HTR-8/SVneo (cell line): Measurements from ENCODE around the gene PDHA1.
A peak's percentile ranks its signal among the peaks of the same experiment; 100 is the strongest.

ENCODE experiments used
- DNase-seq: peaks from one replicate; pipeline ENCODE4 v3.0.0; 2011; ENCODE audit warnings: low spot score, mixed read lengths; ENCODE audit not compliant: insufficient read length
- FAIRE-seq: peaks from 2 replicates; lab custom pipeline; 2011; peaks lifted over from hg19 to GRCh38; lab: Jason Lieb, UNC

PDHA1 gene

DNA sequence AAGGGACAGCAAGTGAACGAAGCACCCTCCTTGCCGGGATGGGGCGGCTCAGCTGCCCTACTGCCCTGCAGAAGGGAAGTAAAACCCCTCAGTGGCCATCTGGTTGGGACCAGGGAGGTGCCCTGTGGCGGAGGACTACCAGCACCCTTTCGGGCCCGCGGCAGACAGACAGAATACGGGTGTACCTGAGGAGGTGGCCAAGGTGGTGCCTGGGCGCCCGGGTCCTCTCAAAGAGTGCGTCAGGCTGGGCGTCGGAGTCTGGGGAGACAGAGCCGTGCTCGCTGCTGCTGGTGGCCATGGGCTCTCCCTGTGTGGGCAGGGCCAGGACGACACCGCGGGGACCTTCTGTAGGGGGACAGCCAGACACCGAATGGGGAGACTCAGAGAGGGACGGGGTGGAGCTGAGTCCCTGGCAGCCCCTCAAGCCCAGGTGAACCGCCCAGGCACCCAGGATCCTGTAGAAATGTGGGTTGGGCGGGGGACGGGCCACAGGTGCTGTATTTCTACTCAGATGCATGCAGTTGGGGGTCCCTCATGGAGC is 29.7 kb downstream of the PDHA1 start:
- no peak for FAIRE-seq

DNA sequence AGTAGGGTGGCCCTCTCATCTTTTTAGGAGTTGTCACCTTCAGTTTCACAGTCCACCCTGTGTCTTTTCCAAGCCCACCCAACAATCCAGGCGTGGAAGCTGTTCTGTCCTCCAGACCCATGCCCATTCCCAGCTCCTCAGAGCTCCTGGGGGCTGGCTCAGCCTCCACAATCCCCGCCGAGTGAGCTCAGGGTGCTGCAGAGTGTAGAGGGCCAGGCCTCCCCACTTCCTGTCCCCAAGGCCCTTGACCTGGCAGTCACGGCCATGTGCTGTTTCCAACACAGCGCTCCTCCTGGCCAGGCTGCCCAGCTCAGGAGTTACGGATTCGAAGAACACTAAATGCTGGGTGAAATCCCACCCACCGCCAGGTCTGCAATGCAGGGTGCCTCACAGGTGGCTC is 31.8 kb downstream of the PDHA1 start:
- FAIRE-seq: no peak

More for the DNA sequence above, 29.7 kb downstream of the PDHA1 start:
- DNase-seq: no peak

GRCh38 chrX:19377799-19378198 is 34.1 kb downstream of the PDHA1 start:
- FAIRE-seq: no peak

More for the DNA sequence above, 31.8 kb downstream of the PDHA1 start:
- no peak for DNase-seq

DNA sequence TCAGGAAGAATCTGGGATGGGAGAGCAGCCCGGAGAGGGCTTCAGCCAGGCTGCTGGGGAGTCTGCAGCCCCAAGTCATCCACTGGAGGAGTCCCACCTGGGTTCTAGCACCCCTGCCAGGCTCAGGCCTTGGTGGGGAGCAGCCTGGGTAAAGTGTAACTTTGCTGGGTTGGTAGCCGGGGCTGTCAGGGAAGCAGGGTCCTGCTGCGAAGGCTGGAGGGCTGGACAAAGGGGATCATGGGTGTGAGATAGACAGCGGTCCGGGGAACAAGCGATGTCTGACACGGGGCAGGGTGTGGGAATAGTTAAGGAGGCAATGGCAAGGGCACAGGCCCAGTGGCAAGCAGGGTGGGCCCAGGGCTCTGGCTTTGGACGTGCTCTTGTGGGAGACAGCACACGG is 37.6 kb downstream of the PDHA1 start:
- FAIRE-seq (no peak), DNase-seq (no peak)

More at GRCh38 chrX:19377799-19378198, 34.1 kb downstream of the PDHA1 start:
- no peak for DNase-seq

GRCh38 chrX:19382555-19383145 is 38.9 kb downstream of the PDHA1 start:
- DNase-seq: peak; percentile 35
- no peak for FAIRE-seq

GRCh38 chrX:19386679-19387078 is 43.0 kb downstream of the PDHA1 start:
- DNase-seq (no peak), FAIRE-seq (no peak)

GRCh38 chrX:19388064-19388679 is 44.4 kb downstream of the PDHA1 start:
- FAIRE-seq: no peak
- no peak for DNase-seq

GRCh38 chrX:19388741-19389140 is 45.0 kb downstream of the PDHA1 start:
- DNase-seq (no peak), FAIRE-seq (no peak)

- DNase-seq: no peak
- FAIRE-seq: no peak
Measured at GRCh38 chrX:19389227-19389845, 45.6 kb downstream of the PDHA1 start.

GRCh38 chrX:19392078-19392477 is 48.4 kb downstream of the PDHA1 start:
- no peak for FAIRE-seq
- no peak for DNase-seq

DNA sequence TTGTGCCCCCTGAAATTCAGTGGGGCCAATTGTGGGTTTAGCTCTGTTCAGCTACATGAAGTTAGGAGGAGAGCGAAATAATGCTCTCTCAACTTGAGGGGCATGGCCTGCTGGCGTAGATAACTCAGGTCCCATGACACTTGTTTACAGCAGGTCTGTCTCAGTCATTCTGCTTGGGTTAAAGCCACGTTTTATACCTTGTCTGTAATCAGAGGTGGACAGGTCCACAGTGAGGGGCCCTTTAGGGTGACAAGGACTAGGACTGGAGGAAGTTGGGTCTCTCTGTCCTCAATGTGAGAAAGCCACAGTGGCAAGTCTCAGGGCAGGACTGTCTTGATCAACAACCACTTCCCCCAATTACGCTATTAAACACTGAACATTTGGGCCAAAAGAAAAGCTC is 49.0 kb downstream of the PDHA1 start:
- FAIRE-seq: no peak
- no peak for DNase-seq

GRCh38 chrX:19403696-19404095 is 60.0 kb downstream of the PDHA1 start:
- FAIRE-seq (no peak), DNase-seq (no peak)

- no peak for FAIRE-seq
- no peak for DNase-seq
Measured at GRCh38 chrX:19410259-19410658, 66.5 kb downstream of the PDHA1 start.
